GM21515 (cell line): Measurements from ENCODE around the gene OGFRL1.
A peak's percentile ranks its signal among the peaks of the same experiment; 100 is the strongest.

ENCODE experiments used
- ATAC-seq: cut with Tn5 transposase; IDR thresholded peaks from one replicate; pipeline ENCODE4 v1.9.1; 2021; ENCODE audit not compliant: unreplicated experiment

The OGFRL1 gene

DNA sequence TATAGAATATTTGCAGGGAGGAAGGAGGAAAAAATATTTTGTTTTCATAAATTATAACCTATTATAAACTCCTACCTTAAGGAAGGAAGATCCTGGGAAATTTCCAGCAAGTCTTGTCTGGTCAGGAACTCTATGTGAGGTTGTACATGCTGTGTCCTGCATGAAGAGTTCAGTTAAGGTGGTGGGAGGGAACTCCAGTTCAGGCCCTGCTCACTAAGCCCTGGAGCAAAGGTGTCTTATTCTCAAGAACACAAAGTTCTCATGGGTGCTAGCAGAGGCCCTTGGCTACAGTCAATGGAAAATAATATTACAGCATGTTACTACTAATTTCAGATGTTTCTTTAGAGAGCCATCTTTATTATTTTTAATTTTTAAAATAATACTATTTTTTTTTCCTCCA, 3.8 kb upstream of the OGFRL1 start:
- no peak for ATAC-seq

DNA sequence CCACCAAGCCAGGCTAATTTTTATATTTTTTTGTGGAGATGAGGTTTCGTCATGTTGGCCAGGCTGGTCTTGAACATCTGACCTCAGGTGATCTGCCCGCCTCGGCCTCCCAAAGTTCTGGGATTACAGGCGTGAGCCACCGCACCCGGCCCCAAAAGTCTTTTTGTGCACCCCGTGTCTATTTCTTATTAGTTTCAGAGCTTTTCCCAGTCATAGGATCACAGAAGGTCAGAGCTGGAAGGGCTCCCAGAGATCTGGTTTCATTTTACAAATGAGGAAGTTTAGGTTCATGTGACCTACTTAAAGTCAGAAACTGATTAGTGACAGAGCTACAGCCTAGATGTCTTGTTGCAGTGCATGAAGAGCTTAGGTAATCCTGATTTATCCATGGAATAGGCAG, 1.6 kb upstream of the OGFRL1 start:
- ATAC-seq: no peak

DNA sequence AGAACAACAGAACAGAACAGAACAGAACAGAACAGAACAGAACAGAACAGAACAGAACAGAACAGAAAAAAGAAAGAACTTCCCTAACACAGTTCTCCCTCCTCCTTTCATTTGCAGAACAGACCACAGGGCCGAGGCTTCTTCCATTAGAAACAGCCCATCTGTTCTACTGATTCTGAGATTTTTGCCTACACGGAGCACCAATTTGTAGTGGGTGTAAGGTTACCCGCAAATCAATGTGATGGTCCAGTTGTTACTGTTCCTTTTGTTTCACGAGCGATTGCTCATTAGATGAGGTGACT, 734 bp upstream of the OGFRL1 start:
- ATAC-seq: no peak

DNA sequence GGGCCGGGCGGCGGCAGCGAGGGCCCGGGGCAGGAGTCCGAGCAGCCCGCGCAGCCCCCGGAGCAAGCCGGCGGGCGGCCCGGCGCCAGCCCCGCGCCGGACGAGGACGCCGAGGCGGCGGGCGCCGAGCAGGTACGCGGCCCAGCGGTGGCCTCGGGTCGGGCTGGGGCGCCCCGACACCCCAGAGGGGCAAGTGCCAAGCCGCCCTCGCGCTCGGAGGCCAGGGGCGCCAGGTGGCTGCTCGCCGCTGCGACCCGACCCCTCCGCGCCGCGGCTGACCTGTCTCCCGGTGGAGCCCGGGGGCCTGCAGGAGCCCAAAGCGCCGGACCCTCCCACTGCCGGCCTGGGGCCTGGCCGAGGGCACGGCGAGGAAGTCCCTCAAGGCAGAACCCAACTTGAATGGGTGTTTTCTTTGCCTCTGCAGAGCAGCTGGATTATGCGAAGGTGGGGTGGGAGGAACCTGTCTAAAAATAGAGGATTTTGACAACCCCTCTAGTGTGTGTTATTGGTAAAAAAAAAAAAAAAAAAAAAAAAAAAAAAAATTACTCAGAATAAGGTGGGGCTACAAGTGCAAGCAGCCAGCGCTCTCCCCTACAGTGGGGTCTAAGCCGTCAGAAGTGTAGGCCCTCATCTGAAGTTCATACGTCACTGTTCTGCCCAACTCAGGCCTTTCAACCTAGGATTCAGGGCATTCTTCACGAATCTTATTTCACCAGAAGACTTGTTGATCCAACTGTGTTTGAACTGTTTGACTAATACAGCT, 609 bp downstream of the OGFRL1 start:
- ATAC-seq: peak; percentile 30

DNA sequence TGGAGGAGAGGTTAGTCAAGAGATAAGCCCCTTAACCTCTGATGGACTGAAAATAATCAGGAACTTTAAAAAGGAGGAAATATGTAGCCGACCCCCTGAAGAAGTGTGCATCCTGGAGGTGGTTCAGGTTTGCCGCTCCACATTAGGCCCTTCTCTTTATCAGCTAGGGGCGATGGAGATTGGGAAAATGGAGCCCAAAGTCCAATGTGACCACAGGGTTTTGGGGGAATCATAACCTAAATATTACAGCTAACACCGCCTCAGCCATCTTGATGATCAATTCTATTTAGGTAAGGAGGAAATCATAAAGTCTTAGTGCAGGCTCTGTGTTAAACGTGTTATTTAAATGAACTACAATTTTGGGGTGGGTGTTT, 1.2 kb downstream of the OGFRL1 start:
- ATAC-seq: no peak

DNA sequence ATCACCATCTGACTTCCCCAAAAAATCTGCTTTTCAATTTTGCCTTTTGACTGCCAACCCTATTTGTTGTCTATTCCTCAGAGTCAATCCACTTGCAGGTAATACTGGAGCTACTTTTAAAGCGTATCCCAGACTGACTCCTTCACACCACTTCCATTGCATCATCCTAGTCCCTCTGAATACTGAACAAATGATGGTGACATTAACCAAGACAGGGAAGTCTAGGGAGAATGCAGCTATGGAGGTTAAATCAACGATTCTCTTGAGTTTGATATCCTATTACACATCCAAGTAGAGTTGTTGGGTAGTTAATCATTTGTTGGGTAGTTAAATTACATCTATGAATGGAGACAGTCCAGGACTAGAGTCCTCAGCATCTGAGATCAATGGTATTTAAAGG, 2.0 kb downstream of the OGFRL1 start:
- ATAC-seq: no peak

DNA sequence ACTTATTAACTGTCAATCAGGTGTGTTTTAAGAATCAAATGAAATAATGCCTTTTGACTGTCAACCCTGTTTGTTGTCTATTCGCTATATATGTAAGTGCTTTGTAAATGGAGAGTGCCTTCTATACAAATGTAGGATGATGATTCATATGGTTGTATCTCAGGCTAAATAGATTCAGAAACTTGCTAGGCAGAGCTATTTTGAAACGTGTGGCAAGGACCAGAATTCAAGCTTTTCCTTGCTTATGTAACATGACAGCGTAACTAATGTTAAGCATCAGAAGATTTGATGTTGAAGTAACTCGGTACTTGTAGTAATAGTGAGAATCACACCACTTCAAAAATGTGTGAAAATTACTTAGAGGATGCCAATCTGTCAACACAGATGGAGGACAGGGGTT, 3.4 kb downstream of the OGFRL1 start:
- no peak for ATAC-seq

DNA sequence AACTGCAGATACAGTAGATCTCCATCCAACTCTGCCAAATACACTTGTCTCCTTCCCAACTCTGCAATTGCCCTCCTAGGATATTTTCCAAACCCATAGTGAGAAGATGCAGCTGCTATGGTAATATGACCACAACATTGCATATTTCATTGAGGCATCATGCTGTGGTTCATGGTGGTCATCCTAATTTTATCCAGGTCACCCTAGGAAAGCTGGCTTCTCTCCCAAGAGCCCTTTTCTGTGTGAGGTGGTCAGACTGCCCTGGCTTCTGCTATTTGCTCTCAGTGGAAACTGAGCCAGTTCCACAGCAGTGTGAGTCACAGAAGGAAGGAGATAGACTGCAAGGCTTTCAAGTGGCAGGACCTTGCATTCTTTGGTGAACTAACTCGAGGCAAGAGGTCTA, 5.5 kb downstream of the OGFRL1 start:
- no peak for ATAC-seq

DNA sequence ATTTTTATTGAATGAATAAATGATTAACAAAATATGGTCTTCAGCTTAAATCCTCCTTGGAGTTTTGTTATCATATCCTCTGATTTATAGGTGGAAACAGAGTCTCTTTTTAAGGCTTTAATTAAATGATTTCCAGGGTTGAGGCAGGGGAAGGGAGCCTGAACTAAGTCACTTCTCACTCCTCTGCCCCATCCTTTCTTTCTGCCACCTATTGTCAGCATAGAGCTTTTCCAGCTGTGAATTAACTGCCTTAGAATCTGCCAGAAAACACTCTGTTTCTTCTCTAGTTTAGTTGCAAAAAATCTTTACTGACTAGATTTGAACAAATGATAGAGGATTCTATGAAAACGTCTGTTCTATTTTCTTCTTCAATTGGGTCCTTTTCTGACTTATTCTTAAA, 9.8 kb downstream of the OGFRL1 start:
- no peak for ATAC-seq

DNA sequence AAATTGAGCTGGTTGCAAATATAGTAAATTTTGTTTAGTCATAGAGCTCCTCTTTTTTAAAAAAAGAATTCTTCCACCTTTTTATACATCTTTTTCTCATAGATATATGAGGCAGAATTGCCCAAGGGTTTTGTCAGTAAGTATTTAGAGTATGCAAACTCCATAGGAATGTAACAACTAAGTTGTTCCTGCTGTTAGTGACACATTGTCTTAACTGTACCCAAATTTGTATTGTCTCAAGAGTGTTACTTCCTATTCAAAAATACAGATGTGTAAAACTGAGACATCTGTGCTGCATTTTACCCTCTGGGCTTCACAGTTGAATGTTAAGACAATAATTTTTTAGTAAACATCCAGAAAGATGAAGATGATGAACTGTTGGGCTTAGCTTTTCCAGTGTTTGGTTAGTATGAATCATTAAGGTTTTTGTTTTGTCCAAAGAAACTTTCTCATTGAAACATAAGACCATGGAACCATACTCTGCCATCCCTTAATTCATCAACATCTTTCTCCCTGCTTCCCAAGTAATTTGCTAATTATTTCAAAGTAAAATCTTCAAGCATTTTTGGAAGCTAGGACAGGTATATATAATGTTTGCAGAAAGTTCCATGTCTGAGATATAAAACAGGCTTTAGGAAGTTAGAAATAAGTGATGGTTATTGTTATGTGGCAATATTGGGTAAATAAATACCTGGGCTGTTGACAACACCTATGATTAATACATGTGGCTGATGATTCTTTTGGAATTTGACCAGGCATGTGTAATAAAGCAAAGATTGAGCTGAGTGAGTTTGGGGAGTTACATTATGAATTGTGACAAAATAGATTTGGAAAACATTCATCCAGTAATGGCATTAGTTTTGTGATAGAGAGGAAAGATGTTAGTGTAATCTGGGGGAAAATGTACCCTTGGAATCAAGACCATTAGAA, 11.2 kb downstream of the OGFRL1 start:
- no peak for ATAC-seq

DNA sequence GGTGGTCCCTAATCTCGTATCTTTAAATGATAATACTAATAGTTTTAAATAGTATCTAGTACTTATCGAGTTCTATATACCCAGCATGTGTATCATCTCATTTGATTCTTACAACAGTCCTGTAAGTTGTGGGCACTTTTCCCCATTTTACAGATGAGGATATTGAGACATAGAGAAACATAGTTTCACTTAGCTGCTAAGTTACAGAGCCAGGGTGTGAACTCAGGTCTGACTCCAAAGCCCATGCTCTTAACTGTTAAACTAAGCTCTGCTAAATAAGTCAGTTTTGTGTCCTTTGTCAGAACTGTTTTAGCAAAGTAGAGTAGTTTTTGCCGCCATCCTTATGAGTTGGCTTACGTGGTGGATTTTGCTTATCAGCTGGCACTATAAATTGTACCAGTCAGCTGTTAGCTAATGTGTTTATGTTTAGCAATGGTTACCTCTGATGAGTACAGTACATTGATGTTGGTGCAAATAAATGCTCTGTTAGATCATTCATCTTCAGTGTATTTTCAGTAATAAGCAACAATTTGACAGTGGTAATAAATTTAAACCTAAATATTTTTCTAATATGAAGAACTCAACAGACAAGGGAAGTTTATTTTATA, 12.1 kb downstream of the OGFRL1 start:
- ATAC-seq: no peak

DNA sequence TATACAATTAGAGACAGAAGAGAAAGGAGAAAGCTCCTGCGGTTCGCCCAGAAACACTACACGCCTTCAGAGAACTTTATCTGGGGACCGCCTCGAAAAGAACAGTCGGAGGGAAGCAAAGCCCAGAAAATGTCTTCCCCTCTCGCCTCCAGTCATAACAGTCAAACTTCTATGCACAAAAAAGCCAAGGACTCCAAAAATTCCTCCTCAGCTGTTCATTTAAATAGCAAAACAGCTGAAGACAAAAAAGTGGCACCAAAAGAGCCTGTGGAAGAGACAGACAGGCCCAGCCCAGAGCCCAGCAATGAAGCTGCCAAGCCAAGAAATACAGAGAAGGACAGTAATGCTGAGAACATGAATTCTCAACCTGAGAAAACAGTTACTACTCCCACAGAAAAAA, 12.9 kb downstream of the OGFRL1 start:
- ATAC-seq: no peak

DNA sequence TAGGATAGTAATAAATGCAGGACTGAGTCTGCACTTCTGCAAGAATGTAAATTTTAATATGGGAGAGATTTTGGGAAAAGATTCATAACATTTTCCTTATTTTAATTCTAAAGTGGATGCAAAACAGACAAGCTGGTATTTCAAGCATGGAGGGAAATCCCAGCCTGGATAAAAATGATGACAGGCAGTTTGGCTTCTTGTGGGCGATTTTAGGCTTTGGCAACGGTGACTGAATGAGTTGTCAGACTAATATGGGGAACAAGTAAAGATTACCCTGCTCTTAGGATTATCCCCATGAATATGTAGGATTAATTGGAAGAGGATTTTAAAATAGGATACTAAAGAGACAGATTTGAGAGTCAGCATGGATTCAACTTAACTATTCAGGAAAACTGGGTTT, 21.0 kb downstream of the OGFRL1 start:
- ATAC-seq: no peak

DNA sequence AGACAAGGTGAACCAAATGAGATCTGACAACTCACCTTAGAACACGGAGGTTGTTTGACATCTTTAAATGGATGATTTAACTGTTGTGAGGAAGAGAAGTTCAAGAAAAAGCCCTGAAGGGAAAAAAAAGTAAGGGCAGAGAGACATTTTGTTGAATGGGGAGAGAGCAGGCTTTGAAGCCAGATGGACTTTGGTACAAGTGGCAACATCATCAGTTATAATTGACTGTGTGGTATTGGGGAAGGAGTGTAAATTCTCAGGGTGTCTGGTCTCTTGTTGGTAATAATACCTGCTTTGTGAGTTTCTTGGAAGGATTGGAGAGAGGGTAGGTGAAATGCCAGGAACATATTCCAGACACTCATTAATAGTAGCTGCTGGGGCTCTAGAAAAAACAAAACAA, 21.6 kb downstream of the OGFRL1 start:
- ATAC-seq: no peak

DNA sequence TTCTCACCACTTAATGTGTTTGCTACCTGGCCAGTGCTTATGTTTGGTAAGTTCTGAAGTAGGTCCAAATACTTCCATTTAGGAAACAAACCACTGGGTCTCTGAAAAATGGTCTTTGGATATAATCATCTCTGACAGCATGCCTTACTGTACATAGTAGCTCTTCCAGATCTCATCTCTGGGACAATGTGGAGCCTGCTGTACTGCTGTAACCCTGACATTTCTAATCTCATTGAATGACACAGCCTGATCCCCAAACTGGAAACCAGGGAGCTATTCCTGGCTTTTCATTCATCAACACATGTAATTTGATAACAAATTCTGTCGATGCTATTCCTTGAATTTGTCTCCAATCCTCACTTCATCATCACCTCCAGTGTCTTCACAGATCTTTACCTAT, 23.5 kb downstream of the OGFRL1 start:
- no peak for ATAC-seq

DNA sequence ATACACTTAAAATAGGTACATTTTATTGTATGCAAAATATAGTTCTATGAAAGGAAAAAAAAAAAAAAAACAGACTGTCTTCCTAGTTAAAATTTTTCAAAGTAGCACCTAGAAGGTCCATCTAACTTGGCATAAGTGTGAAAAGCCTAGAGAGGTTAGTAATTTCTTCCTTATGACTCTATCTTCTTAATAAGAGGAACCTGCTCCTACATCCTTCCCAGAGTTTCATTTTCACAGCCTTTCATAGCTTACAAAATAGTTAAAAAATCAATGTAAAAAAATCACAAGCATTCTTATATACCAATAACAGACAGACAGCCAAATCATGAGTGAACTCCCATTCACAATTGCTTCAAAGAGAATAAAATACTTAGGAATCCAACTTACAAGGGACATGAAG, 28.8 kb downstream of the OGFRL1 start:
- no peak for ATAC-seq

DNA sequence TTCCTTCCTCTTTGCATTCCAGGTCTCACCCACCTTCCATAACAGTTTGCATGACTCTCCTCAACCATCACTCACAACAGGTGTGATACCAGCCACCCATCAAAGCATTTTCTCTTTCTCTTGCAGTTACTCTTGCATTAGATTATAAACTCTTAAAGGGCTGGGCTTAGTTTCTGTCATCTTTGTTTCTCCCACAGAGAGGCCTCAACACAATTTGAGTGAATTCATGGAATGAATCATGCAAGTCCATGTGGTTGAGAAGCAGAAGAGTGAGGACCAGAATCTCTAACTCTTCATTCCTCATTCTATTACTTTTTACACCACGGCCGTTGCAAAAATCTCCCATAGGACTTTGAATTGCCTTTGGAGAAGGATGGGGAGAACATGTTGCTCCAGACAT, 31.4 kb downstream of the OGFRL1 start:
- no peak for ATAC-seq

DNA sequence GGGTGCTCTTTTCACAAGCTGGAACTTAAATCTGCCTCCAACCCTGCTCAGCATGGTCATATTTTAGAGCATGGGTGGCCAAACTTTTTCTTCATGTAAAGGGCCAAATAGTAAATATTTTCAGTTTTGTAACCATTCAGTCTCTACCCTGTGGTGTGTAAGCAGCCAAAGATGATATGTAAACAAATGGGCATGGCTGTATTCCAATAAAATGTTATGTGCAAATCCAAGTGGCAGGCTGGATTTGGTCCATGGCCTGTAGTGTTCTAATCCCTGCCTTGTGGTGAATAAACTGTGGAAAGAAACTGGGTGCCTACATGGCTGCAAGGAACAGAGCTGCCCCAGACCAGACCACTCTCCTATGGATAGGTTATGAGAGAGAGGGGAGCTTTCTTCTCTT, 32.7 kb downstream of the OGFRL1 start:
- no peak for ATAC-seq

DNA sequence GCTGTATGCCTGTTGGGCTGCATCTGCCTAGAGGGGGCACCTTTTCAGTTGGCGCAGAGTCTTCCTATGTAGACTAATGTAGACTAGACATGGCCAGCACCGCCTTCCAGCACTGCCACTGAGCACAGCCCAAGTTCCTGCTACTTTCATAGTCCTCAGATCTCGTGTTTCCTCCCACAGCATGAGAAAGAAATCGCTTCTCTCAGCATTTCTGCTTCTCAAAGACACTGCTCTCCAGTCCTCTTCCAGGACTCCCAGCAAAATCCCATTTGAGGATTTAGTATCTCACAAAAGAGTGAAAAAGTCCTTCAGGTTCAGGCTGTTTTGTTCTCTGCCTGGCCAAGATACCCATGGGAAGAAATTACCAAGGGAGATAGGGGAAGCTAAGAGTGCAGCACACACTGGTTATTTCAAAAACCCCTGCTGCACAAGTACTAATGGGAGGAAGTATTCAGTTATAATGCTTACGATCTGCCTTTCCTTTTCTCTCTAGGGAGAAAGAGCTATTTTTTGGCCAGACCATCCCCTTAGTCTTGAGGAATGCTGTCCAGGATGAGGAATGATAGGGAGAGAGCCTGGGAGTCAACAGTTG, 35.7 kb downstream of the OGFRL1 start:
- ATAC-seq: no peak

DNA sequence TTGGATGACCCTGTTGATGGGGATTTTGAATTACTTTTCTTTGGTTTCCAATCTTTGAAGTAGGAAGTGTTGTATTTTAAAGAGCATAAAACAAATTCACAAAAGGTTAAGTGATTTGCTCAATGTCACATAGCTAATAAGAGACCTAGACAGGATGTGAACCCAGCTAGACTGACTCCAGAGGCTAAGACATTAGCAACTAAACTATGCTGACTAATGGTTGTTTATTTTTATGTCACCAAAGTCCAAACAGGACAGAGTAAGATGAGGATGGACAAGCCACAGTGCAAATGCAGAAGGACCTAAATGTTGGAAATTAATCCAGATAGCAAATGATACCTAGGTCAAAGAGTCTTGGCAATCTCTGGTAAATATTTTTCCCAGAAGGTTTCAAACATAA, 38.0 kb downstream of the OGFRL1 start:
- ATAC-seq: no peak

DNA sequence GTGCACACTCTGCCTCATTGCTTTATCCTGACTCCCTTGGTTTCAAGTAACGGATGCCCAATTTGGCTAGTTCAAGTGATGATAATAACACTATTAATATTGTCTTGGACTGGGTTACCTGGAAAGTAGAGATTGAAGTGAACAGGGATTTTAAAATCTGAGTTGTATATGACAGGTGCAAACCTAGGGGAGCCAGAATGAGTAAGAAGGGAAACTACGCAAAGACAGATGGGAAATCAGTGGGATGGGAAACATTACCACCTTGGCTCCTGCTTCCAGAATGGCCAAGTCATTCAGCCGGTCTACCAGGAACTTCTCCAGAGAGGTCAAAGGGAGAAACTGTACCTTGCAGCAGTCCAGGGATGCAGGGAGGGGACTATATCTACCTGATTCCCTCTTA, 41.9 kb downstream of the OGFRL1 start:
- ATAC-seq: no peak

DNA sequence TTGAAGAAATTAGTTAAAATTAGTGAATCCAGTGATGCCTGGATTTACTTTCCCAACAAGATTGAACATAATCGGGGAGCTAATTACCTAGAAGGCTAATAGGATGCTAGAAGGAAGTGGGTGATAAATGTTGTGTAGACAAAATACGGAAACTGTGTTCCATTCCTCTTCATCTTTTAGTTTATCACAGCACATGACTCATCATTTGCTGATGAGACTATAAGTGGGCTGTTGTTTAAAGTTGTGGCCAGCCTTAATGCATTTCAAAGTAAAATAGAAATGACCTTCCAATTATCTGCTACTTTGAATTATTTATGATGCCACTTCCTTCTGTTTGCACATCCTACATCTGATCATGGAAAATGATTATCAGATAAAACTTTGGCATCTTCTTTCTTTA, 43.4 kb downstream of the OGFRL1 start:
- ATAC-seq: no peak
